H9 (cell line): ENCODE data around the gene USP6NL. TPM values are rescaled to one million over a fixed set of nuclear protein-coding genes. Genes with fewer than 3 reads are reported as not detected.

Experiments
- DNase-seq: peaks from one replicate; pipeline ENCODE4 v3.0.0-alpha.2; 2017
- H2AFZ ChIP-seq: one replicate; pipeline ENCODE4 v1.6.1; 2013; ENCODE audit warnings: mild to moderate bottlenecking, low read length, control low read depth, moderate library complexity
- H2AK5ac ChIP-seq: 2 replicates; pipeline ENCODE4 v1.6.1; 2013; ENCODE audit warnings: low read length, control low read depth, mixed read lengths; ENCODE audit not compliant: insufficient read length
- H2BK120ac ChIP-seq: one replicate; pipeline ENCODE4 v1.6.1; 2013; ENCODE audit warnings: low read depth, mild to moderate bottlenecking, low read length, control low read depth, inconsistent platforms; ENCODE audit not compliant: poor library complexity, severe bottlenecking
- H2BK12ac ChIP-seq: 2 replicates; pipeline ENCODE4 v1.6.1; 2013; ENCODE audit warnings: low read length, control low read depth, mixed read lengths, low read depth; ENCODE audit not compliant: insufficient read length
- H2BK15ac ChIP-seq: 2 replicates; pipeline ENCODE4 v1.6.1; 2013; ENCODE audit warnings: low read depth, low read length, control low read depth
- H2BK20ac ChIP-seq: one replicate; pipeline ENCODE4 v1.6.1; 2013; ENCODE audit warnings: low read depth, mild to moderate bottlenecking, low read length, control low read depth, inconsistent platforms; ENCODE audit not compliant: poor library complexity, severe bottlenecking
- H2BK5ac ChIP-seq: 2 replicates; pipeline ENCODE4 v1.6.1; 2013; ENCODE audit warnings: low read length, control low read depth, mixed read lengths; ENCODE audit not compliant: insufficient read length
- H3K14ac ChIP-seq: 2 replicates; pipeline ENCODE4 v1.6.1; 2013; ENCODE audit warnings: low read length, control low read depth; ENCODE audit not compliant: insufficient read depth
- H3K18ac ChIP-seq: 2 replicates; pipeline ENCODE4 v1.6.1; 2013; ENCODE audit warnings: low read depth, mild to moderate bottlenecking, mixed read lengths, low read length, control low read depth; ENCODE audit not compliant: insufficient read length
- H3K23ac ChIP-seq: 2 replicates; pipeline ENCODE4 v1.6.1; 2013; ENCODE audit warnings: low read length, control low read depth, mixed read lengths, low read depth; ENCODE audit not compliant: insufficient read length
- H3K23me2 ChIP-seq: 2 replicates; pipeline ENCODE4 v1.6.1; 2013; ENCODE audit warnings: low read depth, mild to moderate bottlenecking, mixed read lengths, low read length, control low read depth; ENCODE audit not compliant: insufficient read length, poor library complexity, severe bottlenecking
- H3K27ac ChIP-seq: 2 replicates; pipeline ENCODE4 v1.5.1; 2013; ENCODE audit warnings: low read length, control low read depth, mixed read lengths, low read depth; ENCODE audit not compliant: insufficient read length
- H3K27me3 ChIP-seq: 2 replicates; pipeline ENCODE4 v1.6.1; 2013; ENCODE audit warnings: low read length, control low read depth, inconsistent platforms; ENCODE audit not compliant: insufficient read depth
- H3K4ac ChIP-seq: 2 replicates; pipeline ENCODE4 v1.6.1; 2013; ENCODE audit warnings: low read depth, mild to moderate bottlenecking, control low read depth, inconsistent platforms, low read length, moderate library complexity
- H3K4me1 ChIP-seq: 2 replicates; pipeline ENCODE4 v1.6.1; 2013; ENCODE audit warnings: low read length, control low read depth, inconsistent platforms; ENCODE audit not compliant: insufficient read depth
- H3K4me2 ChIP-seq: 2 replicates; pipeline ENCODE4 v1.6.1; 2013; ENCODE audit warnings: low read length, control low read depth, mixed read lengths; ENCODE audit not compliant: insufficient read length, insufficient read depth
- H3K56ac ChIP-seq: 2 replicates; pipeline ENCODE4 v1.6.1; 2013; ENCODE audit warnings: low read depth, mild to moderate bottlenecking, mixed read lengths, low read length, control low read depth; ENCODE audit not compliant: insufficient read length
- H3K79me1 ChIP-seq: 2 replicates; pipeline ENCODE4 v1.6.1; 2013; ENCODE audit warnings: low read depth, mild to moderate bottlenecking, moderate library complexity, low read length, control low read depth, inconsistent platforms; ENCODE audit not compliant: insufficient read depth, poor library complexity, severe bottlenecking
- H3K79me2 ChIP-seq: 2 replicates; pipeline ENCODE4 v1.6.1; 2013; ENCODE audit warnings: low read length, control low read depth, inconsistent platforms; ENCODE audit not compliant: insufficient read depth
- H3K9ac ChIP-seq: 2 replicates; pipeline ENCODE4 v1.6.1; 2013; ENCODE audit warnings: low read length, control low read depth, mixed read lengths; ENCODE audit not compliant: insufficient read length; ENCODE audit errors: extremely low read depth
- H3K9me3 ChIP-seq: one replicate; pipeline ENCODE4 v1.6.1; 2013; ENCODE audit warnings: low read depth, low read length, inconsistent platforms; ENCODE audit not compliant: control insufficient read depth
- H3T11ph ChIP-seq: one replicate; pipeline ENCODE4 v1.6.1; 2013; ENCODE audit warnings: mild to moderate bottlenecking, low read length, control low read depth, inconsistent platforms
- H4K20me1 ChIP-seq: one replicate; pipeline ENCODE4 v1.6.1; 2013; ENCODE audit not compliant: control insufficient read depth, insufficient read length, insufficient read depth
- H4K5ac ChIP-seq: 2 replicates; pipeline ENCODE4 v1.6.1; 2013; ENCODE audit warnings: low read depth, mild to moderate bottlenecking, mixed read lengths, low read length, control low read depth; ENCODE audit not compliant: insufficient read length
- H4K8ac ChIP-seq: replicated peaks from 2 replicates; pipeline ENCODE4 v1.6.1; 2013; ENCODE audit warnings: low read length, control low read depth, mixed read lengths, low read depth; ENCODE audit not compliant: insufficient read length
- H4K91ac ChIP-seq: 2 replicates; pipeline ENCODE4 v1.6.1; 2013; ENCODE audit warnings: low read depth, mild to moderate bottlenecking, moderate library complexity, mixed read lengths, low read length, control low read depth; ENCODE audit not compliant: insufficient read length
- H3K27ac Mint-ChIP-seq, 3 experiments: 2 replicates in 2 of 3; 3 replicates in 1 of 3; pipeline ENCODE4 v1.8.0; 2020 to 2021; ENCODE audit warnings: mixed read lengths in 3 of 3, mild to moderate bottlenecking in 1 of 3, moderate library complexity in 1 of 3
- H3K27me3 Mint-ChIP-seq: 2 replicates; pipeline ENCODE4 v1.8.0; 2021; ENCODE audit warnings: low read depth, mild to moderate bottlenecking, moderate library complexity, mixed read lengths
- H3K36me3 Mint-ChIP-seq, 3 experiments: 2 replicates in 2 of 3; 3 replicates in 1 of 3; pipeline ENCODE4 v1.8.0; 2020 to 2021; ENCODE audit warnings: low read depth in 3 of 3, mixed read lengths in 3 of 3; ENCODE audit not compliant: insufficient read depth in 1 of 3
- H3K4me1 Mint-ChIP-seq, 2 experiments: 2 replicates each; pipeline ENCODE4 v1.8.0; 2020; ENCODE audit warnings: mixed read lengths in 2 of 2
- H3K4me3 Mint-ChIP-seq, 2 experiments: 2 replicates in 1 of 2; 3 replicates in 1 of 2; pipeline ENCODE4 v1.8.0; 2020 to 2021; ENCODE audit warnings: mild to moderate bottlenecking in 2 of 2, mixed read lengths in 2 of 2, moderate library complexity in 1 of 2
- H3K9me3 Mint-ChIP-seq, 2 experiments: 2 replicates in 1 of 2; 3 replicates in 1 of 2; pipeline ENCODE4 v1.8.0; 2020; ENCODE audit warnings: mild to moderate bottlenecking in 2 of 2, mixed read lengths in 2 of 2, moderate library complexity in 1 of 2
- CTCF ChIP-seq: fragments of 200-600 bp; sonication (generic); conservative IDR thresholded peaks from 3 replicates; pipeline ENCODE4 v1.8.0; 2021; ENCODE audit warnings: antibody characterized with exemption, mild to moderate bottlenecking
- WGBS: extraction: QIAGEN DNeasy Blood & Tissue Kit; methylation state at CpG from one replicate; pipeline ENCODE4 v1.1.7; 2013; ENCODE audit warnings: missing lambda C conversion rate, low lambda C conversion rate, mixed read lengths; ENCODE audit not compliant: insufficient read length; ENCODE audit errors: extremely low coverage; 5-methylcytosine and 5-hydroxymethylcytosine counted together
- total RNA-seq: library from RNA; stranded (reverse); gene quantifications from 2 replicates; pipeline ENCODE4 v1.2.1, GENCODE V29; 2021

USP6NL gene
- total RNA-seq, 1 experiment from 2014 or later = 28.3 TPM

GRCh38 chr10:11587722-11588259 is 23.7 kb downstream of the USP6NL start:
- Mint-ChIP-seq H3K9me3 (peaks cover 7 to 13% of the 10 kb centered on the region in 2 experiments), H3K4me3 (no peak overlapping the region), H3K36me3 (peaks cover 23 to 25% (median 24%) of the 10 kb centered on the region in 3 experiments), H3K27ac (peak overlapping the region in 1 of 3 experiments; percentile 49; a peak in 2 of 7 replicates), H3K27me3 (no peaks in the 10 kb centered on the region), H3K4me1 (peaks cover 20 to 28% of the 10 kb centered on the region in 2 experiments)
- Histone ChIP-seq H3K9ac (no peak overlapping the region), H3K4me2 (no peak overlapping the region), H4K20me1 (no peaks in the 10 kb centered on the region), H3K27ac (no peak overlapping the region), H4K5ac (no peak overlapping the region), H3K23me2 (no peaks in the 10 kb centered on the region), H2BK20ac (no peak overlapping the region), H3K4ac (no peak overlapping the region), H2BK5ac (no peak overlapping the region), H3K9me3 (no peaks in the 10 kb centered on the region), H3K23ac (no peak overlapping the region), H3K14ac (no peak overlapping the region), H2AFZ (no peak overlapping the region), H4K8ac (no peak overlapping the region), H3K79me1 (peaks cover 10% of the 10 kb centered on the region), H2AK5ac (no peak overlapping the region), H3T11ph (no peak overlapping the region), H2BK120ac (no peak overlapping the region), H2BK12ac (no peak overlapping the region), H3K4me1 (no peaks in the 10 kb centered on the region), H3K79me2 (peaks cover 9% of the 10 kb centered on the region), H3K27me3 (no peaks in the 10 kb centered on the region), H4K91ac (no peak overlapping the region), H3K56ac (no peak overlapping the region), H2BK15ac (no peak overlapping the region), H3K18ac (no peak overlapping the region)
- WGBS = no CpG with 5 or more reads among the region's 4 CpGs
- no peak for TF ChIP-seq CTCF
- DNase-seq = no peak
